Measurements from ENCODE around the gene RBMS2. TPM values are rescaled to one million over a fixed set of nuclear protein-coding genes. Genes with fewer than 3 reads are reported as not detected.
A peak's percentile ranks its signal among the peaks of the same experiment; 100 is the strongest.

The RBMS2 gene
- total and polyA plus RNA-seq, 2 donors (not counting 1 experiment from before 2014, with no cell fraction given), result 0.81 to 7.6 TPM

DNA sequence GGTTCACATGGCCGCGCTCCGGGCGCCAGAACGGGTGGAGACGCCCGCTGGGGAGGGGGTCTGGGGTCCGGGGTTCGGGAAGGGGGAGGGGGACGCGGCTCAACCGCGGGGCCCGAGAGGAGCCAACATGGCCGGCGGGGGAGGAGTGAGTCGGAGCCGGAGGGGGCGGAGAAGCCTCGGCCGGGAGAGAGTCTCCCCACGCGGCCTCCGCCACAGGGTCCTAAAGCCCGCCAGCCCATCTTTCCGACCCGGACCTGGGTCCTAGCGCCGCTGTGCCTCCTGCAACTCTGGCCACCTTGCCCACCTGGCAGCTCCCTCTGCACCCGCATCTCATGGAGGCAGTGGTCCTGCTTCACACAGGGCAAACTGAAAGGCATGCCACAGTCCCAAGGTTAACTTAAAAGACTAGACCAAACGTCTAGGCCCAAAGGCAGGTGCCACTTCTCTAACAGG is 108.6 kb downstream of the RBMS2 start, which contains the start of gene BAZ2A:
BAZ2A (minus strand) TSS at position 147 of the 453 bp plus-strand sequence. CDS start 12,796 bp downstream, outside the sequence.
- Histone ChIP-seq H2AFZ (ENCODE audit: insufficient read depth, low read depth, low read length, poor library complexity, severe bottlenecking) (peak within 1 kb of the TSS; percentile 66), H3K4me3 (ENCODE audit: control extremely low read depth in 1 of 5, extremely low read depth in 1 of 5, insufficient read depth in 1 of 5, low read depth in 2 of 5, low read length in 4 of 5) (peak within 1 kb of the TSS; percentile 98 to 100 (median 99)), H3K9me3 (ENCODE audit: control extremely low read depth in 1 of 3, control insufficient read depth in 2 of 3, insufficient read depth in 1 of 3, low read length in 2 of 3) (no peaks in the 10 kb centered on the region), H3K4me1 (ENCODE audit: control insufficient read depth in 2 of 2, insufficient read depth in 2 of 2, low read length in 2 of 2) (peaks cover 64 to 73% of the 10 kb centered on the region in 2 donors), H3K36me3 (replicated peaks in 1 of 2; ENCODE audit: control extremely low read depth in 1 of 2, control insufficient read depth in 1 of 2, extremely low read depth in 1 of 2, insufficient read depth in 2 of 2, low read length in 1 of 2) (no peaks in the 10 kb centered on the region), H4K20me1 (ENCODE audit: control insufficient read depth, insufficient read depth, low read length, poor library complexity, severe bottlenecking) (peaks cover 19% of the 10 kb centered on the region), H3K9ac (ENCODE audit: low read length) (peak within 1 kb of the TSS; percentile 95), H3K4me2 (replicated peaks; ENCODE audit: low read depth, low read length, poor library complexity, severe bottlenecking) (peak within 1 kb of the TSS; percentile 78), H3K79me2 (ENCODE audit: control insufficient read depth, insufficient read depth, low read length) (peaks cover 82% of the 10 kb centered on the region), H3K27me3 (replicated peaks in 1 of 4; ENCODE audit: control extremely low read depth in 1 of 4, control insufficient read depth in 3 of 4, insufficient read depth in 4 of 4, low read length in 3 of 4) (no peaks in the 10 kb centered on the region), H3K27ac (ENCODE audit: low read length in 2 of 2) (peak within 1 kb of the TSS; percentile 97 to 98)
- under 1% methylated on average over 31 of the region's 31 CpGs for WGBS (ENCODE audit: insufficient coverage)
- DNase-seq, result peak; percentile 84
- Mint-ChIP-seq H3K27ac (peak within 1 kb of the TSS; percentile 92), H3K27me3 (no peaks in the 10 kb centered on the region), H3K9me3 (ENCODE audit: insufficient read depth) (no peaks in the 10 kb centered on the region), H3K4me3 (peak within 1 kb of the TSS; percentile 89), H3K4me1 (peaks cover 78% of the 10 kb centered on the region)
- intact Hi-C loops (cut with micrococcal nuclease), result loop anchor here (1.0 to 10.0 kb wide), 6 partner anchors 58 to 895 kb away; partner anchors contain the start of genes APOF, DDIT3, MBD6 and NAB2
- TF ChIP-seq, protein P1, sequence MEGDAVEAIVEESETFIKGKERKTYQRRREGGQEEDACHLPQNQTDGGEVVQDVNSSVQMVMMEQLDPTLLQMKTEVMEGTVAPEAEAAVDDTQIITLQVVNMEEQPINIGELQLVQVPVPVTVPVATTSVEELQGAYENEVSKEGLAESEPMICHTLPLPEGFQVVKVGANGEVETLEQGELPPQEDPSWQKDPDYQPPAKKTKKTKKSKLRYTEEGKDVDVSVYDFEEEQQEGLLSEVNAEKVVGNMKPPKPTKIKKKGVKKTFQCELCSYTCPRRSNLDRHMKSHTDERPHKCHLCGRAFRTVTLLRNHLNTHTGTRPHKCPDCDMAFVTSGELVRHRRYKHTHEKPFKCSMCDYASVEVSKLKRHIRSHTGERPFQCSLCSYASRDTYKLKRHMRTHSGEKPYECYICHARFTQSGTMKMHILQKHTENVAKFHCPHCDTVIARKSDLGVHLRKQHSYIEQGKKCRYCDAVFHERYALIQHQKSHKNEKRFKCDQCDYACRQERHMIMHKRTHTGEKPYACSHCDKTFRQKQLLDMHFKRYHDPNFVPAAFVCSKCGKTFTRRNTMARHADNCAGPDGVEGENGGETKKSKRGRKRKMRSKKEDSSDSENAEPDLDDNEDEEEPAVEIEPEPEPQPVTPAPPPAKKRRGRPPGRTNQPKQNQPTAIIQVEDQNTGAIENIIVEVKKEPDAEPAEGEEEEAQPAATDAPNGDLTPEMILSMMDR (IDR thresholded peaks at IDR 0.05), result no peak
- TF ChIP-seq EZH2 (IDR thresholded peaks at IDR 0.05; ENCODE audit: borderline replicate concordance, insufficient read depth, low read depth, low read length, poor library complexity, severe bottlenecking), result no peak
- CTCF ChIA-PET, result interaction anchor here (2.4 kb wide), 1 partner anchor 29 kb away, joined by 8 read pairs; no protein-coding TSS in a partner anchor
- peak; percentile 65 for ATAC-seq (ENCODE audit: low read depth)
- POLR2A ChIA-PET, result interaction anchor here (0.6 to 5.1 kb wide), 8 partner anchors 10 to 1273 kb away, joined by 3 to 18 read pairs (median 7); partner anchors contain the start of genes ATP5F1B, PTGES3, RAB5B and STAT6
